Measurements from ENCODE around the gene PRKAA2.

PRKAA2 gene

GRCh38 chr1:56625819-56626440 is 19.2 kb upstream of the PRKAA2 start:
- H3K79me2 ChIP-seq (ENCODE audit: insufficient read depth, low read length): no peaks in the 10 kb centered on the region
- TF ChIP-seq EZH2 (IDR thresholded peaks at IDR 0.05; ENCODE audit: borderline replicate concordance, low read depth, low read length, severe bottlenecking) (no peak), CTCF (IDR thresholded peaks at IDR 0.05; ENCODE audit: borderline replicate concordance, extremely low read depth, low read length, poor library complexity, severe bottlenecking) (no peak)
- H2AFZ ChIP-seq (ENCODE audit: low read depth, low read length): no peak overlapping the region
- no peaks in the 10 kb centered on the region for H3K27me3 ChIP-seq (ENCODE audit: insufficient read depth, low read length, poor library complexity)
- H3K4me1 ChIP-seq (ENCODE audit: insufficient read depth, low read length): no peaks in the 10 kb centered on the region
- H4K20me1 ChIP-seq (ENCODE audit: insufficient read depth, low read length): no peaks in the 10 kb centered on the region
- no peak overlapping the region for H3K27ac ChIP-seq (ENCODE audit: low read length)
- no peaks in the 10 kb centered on the region for H3K36me3 ChIP-seq (ENCODE audit: insufficient read depth, low read length)
- H3K4me3 ChIP-seq (ENCODE audit: low read depth in 1 of 2, low read length in 2 of 2): no peak overlapping the region
- H3K9ac ChIP-seq (ENCODE audit: low read depth, low read length): no peak overlapping the region
- H3K9me3 ChIP-seq (ENCODE audit: insufficient read depth, low read length, severe bottlenecking): no peaks in the 10 kb centered on the region
- ATAC-seq (ENCODE audit: insufficient read depth, low read depth): no peak
- no peak for DNase-seq
- H3K4me2 ChIP-seq (ENCODE audit: insufficient read depth, low read length): no peak overlapping the region

- no peak overlapping the region for H3K4me2 ChIP-seq (ENCODE audit: insufficient read depth, low read length)
- no peak overlapping the region for H2AFZ ChIP-seq (ENCODE audit: low read depth, low read length)
- H3K36me3 ChIP-seq (ENCODE audit: insufficient read depth, low read length): no peaks in the 10 kb centered on the region
- H3K9ac ChIP-seq (ENCODE audit: low read depth, low read length): no peak overlapping the region
- H3K27ac ChIP-seq (ENCODE audit: low read length): no peak overlapping the region
- DNase-seq (no peak), ATAC-seq (ENCODE audit: insufficient read depth, low read depth) (no peak)
- no peak for TF ChIP-seq EZH2 (IDR thresholded peaks at IDR 0.05; ENCODE audit: borderline replicate concordance, low read depth, low read length, severe bottlenecking)
- TF ChIP-seq CTCF (IDR thresholded peaks at IDR 0.05; ENCODE audit: borderline replicate concordance, extremely low read depth, low read length, poor library complexity, severe bottlenecking): no peak
- no peaks in the 10 kb centered on the region for H3K79me2 ChIP-seq (ENCODE audit: insufficient read depth, low read length)
- no peaks in the 10 kb centered on the region for H3K27me3 ChIP-seq (ENCODE audit: insufficient read depth, low read length, poor library complexity)
- H3K4me3 ChIP-seq (ENCODE audit: low read depth in 1 of 2, low read length in 2 of 2): no peak overlapping the region
- H4K20me1 ChIP-seq (ENCODE audit: insufficient read depth, low read length): no peaks in the 10 kb centered on the region
- no peaks in the 10 kb centered on the region for H3K4me1 ChIP-seq (ENCODE audit: insufficient read depth, low read length)
- no peaks in the 10 kb centered on the region for H3K9me3 ChIP-seq (ENCODE audit: insufficient read depth, low read length, severe bottlenecking)
These were observed 18.6 kb upstream of the PRKAA2 start for GRCh38 chr1:56626546-56626945.

DNA sequence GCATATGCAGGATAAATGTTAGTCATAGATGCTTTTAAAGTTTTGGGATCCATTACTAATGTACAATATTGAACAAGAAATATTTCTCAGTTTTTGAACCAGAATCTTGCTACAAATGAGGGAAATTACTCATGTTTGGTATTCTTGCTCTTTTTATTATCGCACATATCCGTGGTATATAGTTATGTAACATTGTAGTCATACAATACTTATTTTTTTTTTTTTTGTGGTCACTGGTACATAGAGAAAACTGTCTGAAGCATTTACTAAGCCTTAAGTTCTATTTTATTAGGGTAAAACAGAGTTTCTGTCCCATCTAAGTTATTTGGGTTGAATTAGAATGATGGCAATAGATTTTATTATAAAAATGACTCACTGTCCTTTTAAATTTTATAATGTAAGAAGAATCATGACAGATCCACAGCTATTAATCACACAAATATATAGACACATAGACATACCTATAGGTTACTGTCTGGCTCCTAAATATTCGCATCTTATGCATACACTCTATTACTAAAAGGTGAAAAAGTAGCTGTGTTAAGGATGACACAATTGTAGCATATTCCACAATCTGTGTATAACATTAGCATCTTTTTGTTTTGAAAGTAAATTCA is 18.0 kb upstream of the PRKAA2 start:
- TF ChIP-seq EZH2 (IDR thresholded peaks at IDR 0.05; ENCODE audit: borderline replicate concordance, low read depth, low read length, severe bottlenecking) (no peak), CTCF (IDR thresholded peaks at IDR 0.05; ENCODE audit: borderline replicate concordance, extremely low read depth, low read length, poor library complexity, severe bottlenecking) (no peak)
- Histone ChIP-seq H3K4me2 (ENCODE audit: insufficient read depth, low read length) (no peak overlapping the region), H3K4me3 (ENCODE audit: low read depth in 1 of 2, low read length in 2 of 2) (no peak overlapping the region), H2AFZ (ENCODE audit: low read depth, low read length) (no peak overlapping the region), H3K9ac (ENCODE audit: low read depth, low read length) (no peak overlapping the region), H4K20me1 (ENCODE audit: insufficient read depth, low read length) (no peaks in the 10 kb centered on the region), H3K79me2 (ENCODE audit: insufficient read depth, low read length) (no peaks in the 10 kb centered on the region), H3K4me1 (ENCODE audit: insufficient read depth, low read length) (no peaks in the 10 kb centered on the region), H3K27ac (ENCODE audit: low read length) (no peak overlapping the region), H3K9me3 (ENCODE audit: insufficient read depth, low read length, severe bottlenecking) (no peaks in the 10 kb centered on the region), H3K27me3 (ENCODE audit: insufficient read depth, low read length, poor library complexity) (no peaks in the 10 kb centered on the region), H3K36me3 (ENCODE audit: insufficient read depth, low read length) (no peaks in the 10 kb centered on the region)
- no peak for ATAC-seq (ENCODE audit: insufficient read depth, low read depth)
- no peak for DNase-seq
